ENCODE measurements around the gene PXMP2.

GRCh38 chr12:132726386-132726785, 39.0 kb downstream of the PXMP2 start:
- TF ChIP-seq CTCF (IDR thresholded peaks at IDR 0.05), result no peak
- TF ChIP-seq POLR2A (IDR thresholded peaks at IDR 0.05), result no peak

All from right lobe of liver (tissue), 4 donors.